GM23338 (cell line): ENCODE data around the gene ZNF860. TPM values are rescaled to one million over a fixed set of nuclear protein-coding genes. Genes with fewer than 3 reads are reported as not detected.
A peak's percentile ranks its signal among the peaks of the same experiment; 100 is the strongest.

Experiments
- ATAC-seq: fragments of 200-7000 bp; cut with Tn5 transposase; 3 replicates; pipeline ENCODE4 v1.9.1; 2020
- DNase-seq: peaks from one replicate; pipeline ENCODE4 v3.0.0-alpha.2; 2015; ENCODE audit warnings: low spot score
- H2AFZ ChIP-seq: fragments of 200-600 bp; sonication (generic); 2 replicates; pipeline ENCODE4 v1.8.0; 2016; ENCODE audit warnings: antibody characterized with exemption, mild to moderate bottlenecking, moderate library complexity
- H3F3A ChIP-seq: fragments of 200-600 bp; sonication (generic); replicated peaks from 2 replicates; pipeline ENCODE4 v1.8.0; 2017; ENCODE audit warnings: antibody characterized with exemption, mixed run types, low read depth
- H3K27ac ChIP-seq: fragments of 200-600 bp; sonication (generic); 2 replicates; pipeline ENCODE4 v1.6.1; 2016; ENCODE audit warnings: low read depth
- H3K27me3 ChIP-seq: fragments of 200-600 bp; sonication (generic); 2 replicates; pipeline ENCODE4 v1.8.0; 2016; ENCODE audit warnings: mild to moderate bottlenecking, mixed run types, moderate library complexity; ENCODE audit not compliant: insufficient read depth
- H3K36me3 ChIP-seq: fragments of 200-600 bp; sonication (generic); 2 replicates; pipeline ENCODE4 v1.8.0; 2016; ENCODE audit warnings: mild to moderate bottlenecking; ENCODE audit not compliant: insufficient read depth
- H3K4me1 ChIP-seq: fragments of 200-600 bp; sonication (generic); 2 replicates; pipeline ENCODE4 v1.8.0; 2016; ENCODE audit warnings: mild to moderate bottlenecking, moderate library complexity; ENCODE audit not compliant: insufficient read depth
- H3K4me2 ChIP-seq: fragments of 200-600 bp; sonication (generic); 2 replicates; pipeline ENCODE4 v1.7.1; 2017; ENCODE audit warnings: mixed run types
- H3K4me3 ChIP-seq: fragments of 200-600 bp; sonication (generic); 2 replicates; pipeline ENCODE4 v1.6.1; 2016; ENCODE audit warnings: mixed run types
- H3K79me2 ChIP-seq: fragments of 200-600 bp; sonication (generic); replicated peaks from 2 replicates; pipeline ENCODE4 v1.8.0; 2017; ENCODE audit warnings: mild to moderate bottlenecking; ENCODE audit not compliant: insufficient read depth
- H3K9me2 ChIP-seq: fragments of 200-600 bp; sonication (generic); 2 replicates; pipeline ENCODE4 v1.8.0; 2017; ENCODE audit not compliant: insufficient read depth
- H4K20me1 ChIP-seq: fragments of 200-600 bp; sonication (generic); replicated peaks from 2 replicates; pipeline ENCODE4 v1.8.0; 2017; ENCODE audit warnings: mild to moderate bottlenecking; ENCODE audit not compliant: insufficient read depth
- H3K27ac Mint-ChIP-seq: 2 replicates; pipeline ENCODE4 v1.8.0; 2020; ENCODE audit warnings: inconsistent platforms, mild to moderate bottlenecking, moderate library complexity, mixed read lengths
- H3K27me3 Mint-ChIP-seq: 3 replicates; pipeline ENCODE4 v1.8.0; 2022; ENCODE audit warnings: low read depth, mild to moderate bottlenecking, moderate library complexity, mixed read lengths, inconsistent platforms; ENCODE audit not compliant: insufficient read depth, poor library complexity
- H3K36me3 Mint-ChIP-seq: 3 replicates; pipeline ENCODE4 v1.8.0; 2021; ENCODE audit warnings: low read depth, mild to moderate bottlenecking, inconsistent platforms, moderate library complexity, mixed read lengths
- H3K4me1 Mint-ChIP-seq: 3 replicates; pipeline ENCODE4 v1.8.0; 2020; ENCODE audit warnings: mild to moderate bottlenecking, inconsistent platforms, mixed read lengths
- H3K4me3 Mint-ChIP-seq: 3 replicates; pipeline ENCODE4 v1.8.0; 2021; ENCODE audit warnings: moderate library complexity, mild to moderate bottlenecking, inconsistent platforms, mixed read lengths
- H3K9me3 Mint-ChIP-seq: 3 replicates; pipeline ENCODE4 v1.8.0; 2020; ENCODE audit warnings: moderate library complexity, mild to moderate bottlenecking, inconsistent platforms, mixed read lengths
- CREB1 ChIP-seq: fragments of 250-450 bp; sonication (Bioruptor Pico); IDR thresholded peaks from 2 replicates; pipeline ENCODE4 v1.5.0; 2020; ENCODE audit warnings: low read depth, mild to moderate bottlenecking, moderate library complexity
- CTCF ChIP-seq, 2 experiments: fragments of 200-600 bp in 1 of 2; sonication (generic) in 1 of 2; conservative IDR thresholded peaks; 2 replicates each; pipeline versions ENCODE4 v1.5.1 to v1.6.1; 2016 to 2017; ENCODE audit warnings: antibody characterized with exemption in 2 of 2, low read depth in 2 of 2, mild to moderate bottlenecking in 2 of 2, moderate library complexity in 1 of 2
- EZH2 ChIP-seq: fragments of 200-600 bp; sonication (generic); IDR thresholded peaks from one replicate; pipeline ENCODE4 v1.8.0; 2017; ENCODE audit warnings: antibody characterized with exemption, mild to moderate bottlenecking, low read depth; ENCODE audit not compliant: unreplicated experiment
- EZH2phosphoT487 ChIP-seq: fragments of 200-600 bp; sonication (generic); IDR thresholded peaks from one replicate; pipeline ENCODE4 v1.8.1; 2018; ENCODE audit warnings: antibody characterized with exemption; ENCODE audit not compliant: unreplicated experiment
- JUNB ChIP-seq: IDR thresholded peaks from one replicate; pipeline ENCODE4 v1.6.1; 2016; ENCODE audit warnings: antibody characterized with exemption; ENCODE audit not compliant: unreplicated experiment
- NANOG ChIP-seq: IDR thresholded peaks from 2 replicates; pipeline ENCODE4 v1.6.1; 2016; ENCODE audit warnings: antibody characterized with exemption, borderline replicate concordance
- POLR2AphosphoS5 ChIP-seq: IDR thresholded peaks from 2 replicates; pipeline ENCODE4 v1.6.1; 2016; ENCODE audit warnings: antibody characterized with exemption, low read depth
- REST ChIP-seq: IDR thresholded peaks from one replicate; pipeline ENCODE4 v1.6.1; 2018; ENCODE audit warnings: antibody characterized with exemption; ENCODE audit not compliant: unreplicated experiment
- STAT1 ChIP-seq: IDR thresholded peaks from one replicate; pipeline ENCODE4 v1.6.1; 2016; ENCODE audit warnings: antibody characterized with exemption; ENCODE audit not compliant: unreplicated experiment
- ZNF114 ChIP-seq: fragments of 250-450 bp; sonication (Bioruptor Pico); IDR thresholded peaks from 2 replicates; pipeline ENCODE4 v1.5.0; 2020; ENCODE audit warnings: mild to moderate bottlenecking, moderate library complexity
- ZNF331 ChIP-seq: fragments of 250-450 bp; sonication (Bioruptor Pico); IDR thresholded peaks from 2 replicates; pipeline ENCODE4 v1.5.0; 2020; ENCODE audit warnings: low read depth, mild to moderate bottlenecking, moderate library complexity
- polyA plus RNA-seq: library from polyadenylated mRNA; unstranded; fragments of >200 nt; fragmentation: Nextera tagmentation; extraction: Ambion mirVana; gene quantifications from 2 replicates; pipeline ENCODE4 v1.2.1, GENCODE V29; 2016
- total RNA-seq: library from RNA; depleted of rRNA; stranded (reverse); fragments of >200 nt; shearing (Covaris generic); gene quantifications from 2 replicates; pipeline ENCODE4 v1.2.3, GENCODE V29; 2014
- TF ChIP-seq, protein P1 (sequence below): IDR thresholded peaks from 2 replicates; pipeline ENCODE4 v1.6.1; 2016; ENCODE audit warnings: antibody characterized with exemption
- TF ChIP-seq, protein P2 (sequence below): fragments of 250-450 bp; sonication (Bioruptor Pico); IDR thresholded peaks from 2 replicates; pipeline ENCODE4 v1.5.0; 2020; ENCODE audit warnings: mild to moderate bottlenecking, moderate library complexity

ZNF860 gene
- total and polyA plus RNA-seq, 2 experiments from 2014 or later, result 5.2 to 12.4 TPM

DNA sequence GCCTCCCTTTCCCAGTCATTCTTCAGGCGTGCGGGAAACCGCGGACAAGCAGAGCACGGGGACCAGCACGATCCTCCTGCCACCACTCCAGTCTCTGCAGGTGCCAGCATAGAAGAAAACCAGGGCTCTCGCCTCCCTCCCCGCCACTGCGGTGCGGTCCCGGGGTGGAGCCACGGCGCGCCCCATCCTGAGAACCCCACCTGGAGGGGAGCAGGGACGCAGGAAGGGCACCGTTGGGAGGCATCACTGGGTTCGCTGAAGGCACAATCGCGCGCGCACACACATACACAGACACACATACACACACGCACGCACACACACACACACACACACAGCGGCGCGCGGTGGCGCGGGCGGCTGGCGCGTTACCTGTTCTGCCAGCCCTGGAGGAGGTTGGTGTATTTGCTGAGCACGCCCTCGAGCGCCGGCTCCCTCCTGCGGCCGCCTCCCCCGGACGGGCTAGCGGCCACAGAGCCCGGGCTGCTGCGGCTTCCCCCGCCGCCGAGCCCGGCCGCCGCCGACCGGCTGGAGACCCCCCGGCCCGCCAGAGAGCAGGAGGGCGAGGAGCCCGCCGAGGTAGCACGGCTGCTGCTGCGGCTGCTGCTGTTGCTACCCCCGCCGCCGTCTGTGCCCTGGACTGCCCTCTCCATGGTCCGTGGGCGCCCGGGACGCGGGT lies 882 bp upstream of the ZNF860 start:
- no peaks in the 10 kb centered on the region for H3K27me3 ChIP-seq
- H2AFZ ChIP-seq, result peak overlapping the region; percentile 96
- no peaks in the 10 kb centered on the region for H3K9me2 ChIP-seq
- H3K4me2 ChIP-seq, result peak overlapping the region; percentile 98
- H3K36me3 ChIP-seq, result 0 out of 2 replicates have a peak, but pooled peaks cover 5% of the 10 kb centered on the region
- peak overlapping the region; percentile 95 for H3K4me3 ChIP-seq
- Mint-ChIP-seq H3K36me3 (peaks cover 36% of the 10 kb centered on the region), H3K27ac (peak overlapping the region; percentile 66; the same call in 1 of the 2 replicates), H3K27me3 (peaks cover 18% of the 10 kb centered on the region), H3K9me3 (no peaks in the 10 kb centered on the region), H3K4me3 (peak overlapping the region; percentile 89), H3K4me1 (peaks cover 42% of the 10 kb centered on the region)
- H4K20me1 ChIP-seq, result peaks cover 16% of the 10 kb centered on the region; the same call in 1 of the 2 replicates
- peaks cover 72% of the 10 kb centered on the region for H3K79me2 ChIP-seq
- H3K27ac ChIP-seq, result peak overlapping the region; percentile 87
- 0 out of 2 replicates have a peak, but pooled peaks cover 2% of the 10 kb centered on the region for H3F3A ChIP-seq
- H3K4me1 ChIP-seq, result peaks cover 31% of the 10 kb centered on the region
- DNase-seq, result peak; percentile 81
- peak; percentile 81 for ATAC-seq
- TF ChIP-seq NANOG, result no peak
- TF ChIP-seq, protein P1, sequence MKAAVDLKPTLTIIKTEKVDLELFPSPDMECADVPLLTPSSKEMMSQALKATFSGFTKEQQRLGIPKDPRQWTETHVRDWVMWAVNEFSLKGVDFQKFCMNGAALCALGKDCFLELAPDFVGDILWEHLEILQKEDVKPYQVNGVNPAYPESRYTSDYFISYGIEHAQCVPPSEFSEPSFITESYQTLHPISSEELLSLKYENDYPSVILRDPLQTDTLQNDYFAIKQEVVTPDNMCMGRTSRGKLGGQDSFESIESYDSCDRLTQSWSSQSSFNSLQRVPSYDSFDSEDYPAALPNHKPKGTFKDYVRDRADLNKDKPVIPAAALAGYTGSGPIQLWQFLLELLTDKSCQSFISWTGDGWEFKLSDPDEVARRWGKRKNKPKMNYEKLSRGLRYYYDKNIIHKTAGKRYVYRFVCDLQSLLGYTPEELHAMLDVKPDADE, result no peak
- TF ChIP-seq CREB1 (CRISPR knock-in tag), result peak; percentile 12; the same call in 1 of the 2 replicates
- TF ChIP-seq CTCF (conservative IDR thresholded peaks at IDR 0.05; ENCODE audit: low read depth in 2 of 2), result peak in 1 of 2 experiments; percentile 18; a peak in 2 of 4 replicates
- TF ChIP-seq ZNF114 (CRISPR knock-in tag), result no peak
- no peak for TF ChIP-seq STAT1
- no peak for TF ChIP-seq EZH2
- TF ChIP-seq REST, result no peak
- TF ChIP-seq, protein P2, sequence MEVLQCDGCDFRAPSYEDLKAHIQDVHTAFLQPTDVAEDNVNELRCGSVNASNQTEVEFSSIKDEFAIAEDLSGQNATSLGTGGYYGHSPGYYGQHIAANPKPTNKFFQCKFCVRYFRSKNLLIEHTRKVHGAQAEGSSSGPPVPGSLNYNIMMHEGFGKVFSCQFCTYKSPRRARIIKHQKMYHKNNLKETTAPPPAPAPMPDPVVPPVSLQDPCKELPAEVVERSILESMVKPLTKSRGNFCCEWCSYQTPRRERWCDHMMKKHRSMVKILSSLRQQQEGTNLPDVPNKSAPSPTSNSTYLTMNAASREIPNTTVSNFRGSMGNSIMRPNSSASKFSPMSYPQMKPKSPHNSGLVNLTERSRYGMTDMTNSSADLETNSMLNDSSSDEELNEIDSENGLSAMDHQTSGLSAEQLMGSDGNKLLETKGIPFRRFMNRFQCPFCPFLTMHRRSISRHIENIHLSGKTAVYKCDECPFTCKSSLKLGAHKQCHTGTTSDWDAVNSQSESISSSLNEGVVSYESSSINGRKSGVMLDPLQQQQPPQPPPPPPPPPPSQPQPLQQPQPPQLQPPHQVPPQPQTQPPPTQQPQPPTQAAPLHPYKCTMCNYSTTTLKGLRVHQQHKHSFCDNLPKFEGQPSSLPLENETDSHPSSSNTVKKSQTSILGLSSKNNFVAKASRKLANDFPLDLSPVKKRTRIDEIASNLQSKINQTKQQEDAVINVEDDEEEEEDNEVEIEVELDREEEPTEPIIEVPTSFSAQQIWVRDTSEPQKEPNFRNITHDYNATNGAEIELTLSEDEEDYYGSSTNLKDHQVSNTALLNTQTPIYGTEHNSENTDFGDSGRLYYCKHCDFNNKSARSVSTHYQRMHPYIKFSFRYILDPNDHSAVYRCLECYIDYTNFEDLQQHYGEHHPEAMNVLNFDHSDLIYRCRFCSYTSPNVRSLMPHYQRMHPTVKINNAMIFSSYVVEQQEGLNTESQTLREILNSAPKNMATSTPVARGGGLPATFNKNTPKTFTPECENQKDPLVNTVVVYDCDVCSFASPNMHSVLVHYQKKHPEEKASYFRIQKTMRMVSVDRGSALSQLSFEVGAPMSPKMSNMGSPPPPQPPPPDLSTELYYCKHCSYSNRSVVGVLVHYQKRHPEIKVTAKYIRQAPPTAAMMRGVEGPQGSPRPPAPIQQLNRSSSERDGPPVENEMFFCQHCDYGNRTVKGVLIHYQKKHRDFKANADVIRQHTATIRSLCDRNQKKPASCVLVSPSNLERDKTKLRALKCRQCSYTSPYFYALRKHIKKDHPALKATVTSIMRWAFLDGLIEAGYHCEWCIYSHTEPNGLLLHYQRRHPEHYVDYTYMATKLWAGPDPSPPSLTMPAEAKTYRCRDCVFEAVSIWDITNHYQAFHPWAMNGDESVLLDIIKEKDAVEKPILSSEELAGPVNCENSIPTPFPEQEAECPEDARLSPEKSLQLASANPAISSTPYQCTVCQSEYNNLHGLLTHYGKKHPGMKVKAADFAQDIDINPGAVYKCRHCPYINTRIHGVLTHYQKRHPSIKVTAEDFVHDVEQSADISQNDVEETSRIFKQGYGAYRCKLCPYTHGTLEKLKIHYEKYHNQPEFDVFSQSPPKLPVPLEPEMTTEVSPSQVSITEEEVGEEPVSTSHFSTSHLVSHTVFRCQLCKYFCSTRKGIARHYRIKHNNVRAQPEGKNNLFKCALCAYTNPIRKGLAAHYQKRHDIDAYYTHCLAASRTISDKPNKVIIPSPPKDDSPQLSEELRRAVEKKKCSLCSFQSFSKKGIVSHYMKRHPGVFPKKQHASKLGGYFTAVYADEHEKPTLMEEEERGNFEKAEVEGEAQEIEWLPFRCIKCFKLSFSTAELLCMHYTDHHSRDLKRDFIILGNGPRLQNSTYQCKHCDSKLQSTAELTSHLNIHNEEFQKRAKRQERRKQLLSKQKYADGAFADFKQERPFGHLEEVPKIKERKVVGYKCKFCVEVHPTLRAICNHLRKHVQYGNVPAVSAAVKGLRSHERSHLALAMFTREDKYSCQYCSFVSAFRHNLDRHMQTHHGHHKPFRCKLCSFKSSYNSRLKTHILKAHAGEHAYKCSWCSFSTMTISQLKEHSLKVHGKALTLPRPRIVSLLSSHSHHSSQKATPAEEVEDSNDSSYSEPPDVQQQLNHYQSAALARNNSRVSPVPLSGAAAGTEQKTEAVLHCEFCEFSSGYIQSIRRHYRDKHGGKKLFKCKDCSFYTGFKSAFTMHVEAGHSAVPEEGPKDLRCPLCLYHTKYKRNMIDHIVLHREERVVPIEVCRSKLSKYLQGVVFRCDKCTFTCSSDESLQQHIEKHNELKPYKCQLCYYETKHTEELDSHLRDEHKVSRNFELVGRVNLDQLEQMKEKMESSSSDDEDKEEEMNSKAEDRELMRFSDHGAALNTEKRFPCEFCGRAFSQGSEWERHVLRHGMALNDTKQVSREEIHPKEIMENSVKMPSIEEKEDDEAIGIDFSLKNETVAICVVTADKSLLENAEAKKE, result no peak
- no peak for TF ChIP-seq ZNF331 (CRISPR knock-in tag)
- no peak for TF ChIP-seq JUNB
- no peak; the same call in none of the 2 replicates for TF ChIP-seq POLR2AphosphoS5
- TF ChIP-seq EZH2phosphoT487, result no peak
